Spleen (tissue), 7 donors: ENCODE data around the gene PLA2G6.
A peak's percentile ranks its signal among the peaks of the same experiment; 100 is the strongest.

Experiments used
- CTCF ChIP-seq, 11 experiments: fragments of 200-600 bp in 7 of 11; fragments of 450-650 bp in 4 of 11; sonication (generic) in 4 of 11; IDR thresholded peaks in 8 of 11; conservative IDR thresholded peaks in 3 of 11; 1 replicate in 7 of 11; 2 replicates in 4 of 11; pipeline versions ENCODE4 v1.4.0 to v1.8.0; 2016 to 2021; ENCODE audit warnings: antibody characterized with exemption in 11 of 11, inconsistent platforms in 4 of 11, mild to moderate bottlenecking in 1 of 11
- POLR2A ChIP-seq, 3 donors: fragments of 450-650 bp; IDR thresholded peaks; one replicate each; pipeline ENCODE4 v1.5.1; 2017; ENCODE audit warnings: antibody characterized with exemption in 3 of 3, mild to moderate bottlenecking in 1 of 3
- donor health status: DM: no; HTN: no; CAD: no; lungs with moderate emphysema.
- donor health status: DM: no; HTN: no; CAD: no.
- donor health status: DM: no; HTN: no; CAD: no.

- TF ChIP-seq CTCF (IDR thresholded peaks at IDR 0.05 in 8 of 11, conservative IDR thresholded peaks at IDR 0.05 in 3 of 11) (peak in 1 of 11 experiments; percentile 7), POLR2A (IDR thresholded peaks at IDR 0.05) (no peak)
Observed at GRCh38 chr22:38181453-38182200, at the start of gene PLA2G6.
